Measurements from ENCODE around the gene UVRAG. TPM values are rescaled to one million over a fixed set of nuclear protein-coding genes. Genes with fewer than 3 reads are reported as not detected.
"Not testable (repeated sequence)": the region's sequence is repeated elsewhere in the genome, so short reads cannot be mapped to it uniquely, and the experiment has no call there.

UVRAG gene
- total RNA-seq, 1 donor from 2014 or later: 45.2 TPM

DNA sequence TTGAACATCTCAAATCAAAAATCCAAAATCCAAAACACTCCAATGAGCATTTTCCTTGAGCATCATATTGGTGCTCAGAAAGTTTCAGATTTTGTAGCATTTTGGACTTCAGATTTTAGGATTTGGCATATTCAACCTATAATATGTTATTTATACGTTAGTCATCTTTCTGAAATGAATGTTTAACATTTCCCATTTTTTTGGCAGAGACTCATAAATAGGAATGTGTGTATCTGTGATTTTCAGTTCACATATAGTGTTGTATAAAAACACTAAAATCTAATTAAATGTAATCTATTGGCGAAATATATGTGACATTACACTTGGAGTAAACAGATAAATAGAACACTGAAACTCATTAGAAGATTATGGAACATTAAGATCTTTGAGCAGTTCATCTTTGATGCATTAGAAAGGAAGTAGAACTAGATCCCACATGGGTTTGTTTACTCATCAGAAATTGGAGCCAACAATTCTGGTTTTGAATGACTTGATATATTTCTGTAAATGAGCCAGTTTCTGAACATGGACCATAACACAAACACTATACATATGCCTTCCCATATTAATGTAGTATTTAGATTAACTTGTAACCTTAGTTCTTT is 153.1 kb downstream of the UVRAG start:
- Histone ChIP-seq H3K27me3 (no peaks in the 10 kb centered on the region), H3K36me3 (no peaks in the 10 kb centered on the region), H3K4me1 (no peaks in the 10 kb centered on the region), H3K27ac (no peak overlapping the region), H3K9me3 (peaks cover 0 to 8% of the 10 kb centered on the region in 2 donors), H3K4me3 (no peak overlapping the region)
- intact Hi-C loops (cut with DNase I): no loop called here
- TF ChIP-seq CTCF (IDR thresholded peaks at IDR 0.05): no peak
- DNase-seq (ENCODE audit: low spot score in 2 of 2): no peak

GRCh38 chr11:75969626-75970308 is 154.8 kb downstream of the UVRAG start:
- TF ChIP-seq CTCF (IDR thresholded peaks at IDR 0.05): no peak
- Histone ChIP-seq H3K9me3 (peaks cover 0 to 13% of the 10 kb centered on the region in 2 donors), H3K27me3 (no peaks in the 10 kb centered on the region), H3K27ac (no peak overlapping the region), H3K4me3 (no peak overlapping the region), H3K36me3 (no peaks in the 10 kb centered on the region), H3K4me1 (no peaks in the 10 kb centered on the region)
- intact Hi-C loops (cut with DNase I): no loop called here
- DNase-seq (ENCODE audit: low spot score in 2 of 2): no peak

- intact Hi-C loops (cut with DNase I); H3K36me3 ChIP-seq; H3K4me3 ChIP-seq; H3K27ac ChIP-seq; H3K27me3 ChIP-seq; DNase-seq (ENCODE audit: low spot score in 2 of 2); H3K4me1 ChIP-seq: not testable (repeated sequence)
- H3K9me3 ChIP-seq: peaks cover 0 to 13% of the 10 kb centered on the region in 2 donors
These were observed 158.7 kb downstream of the UVRAG start for GRCh38 chr11:75973710-75974109.

GRCh38 chr11:75979075-75979474 is 164.1 kb downstream of the UVRAG start:
- H3K4me3 ChIP-seq; H3K27me3 ChIP-seq; intact Hi-C loops (cut with DNase I); H3K9me3 ChIP-seq; H3K36me3 ChIP-seq; H3K27ac ChIP-seq; DNase-seq (ENCODE audit: low spot score in 2 of 2); H3K4me1 ChIP-seq: not testable (repeated sequence)

DNA sequence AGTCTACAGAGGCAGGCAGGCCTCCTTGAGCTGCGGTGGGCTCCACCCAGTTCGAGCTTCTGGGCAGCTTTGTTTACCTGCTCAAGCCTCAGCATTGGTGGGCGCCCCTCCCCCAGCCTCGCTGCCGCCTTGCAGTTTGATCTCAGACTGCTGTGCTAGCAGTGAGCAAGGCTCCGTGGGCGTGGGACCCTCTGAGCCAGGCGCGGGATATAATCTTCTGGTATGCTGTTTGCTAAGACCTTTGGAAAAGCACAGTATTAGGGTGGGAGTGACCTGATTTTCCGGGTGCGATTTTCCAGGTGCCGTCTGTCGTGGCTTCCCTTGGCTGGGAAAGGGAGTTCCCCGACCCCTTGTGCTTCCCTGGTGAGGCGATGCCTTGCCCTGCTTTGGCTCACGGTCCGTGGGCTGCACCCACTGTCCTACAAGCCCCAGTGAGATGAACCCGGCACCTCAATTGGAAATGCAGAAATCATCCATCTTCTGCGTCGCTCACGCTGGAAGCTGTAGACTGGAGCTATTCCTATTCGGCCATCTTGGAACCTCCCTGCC is 164.5 kb downstream of the UVRAG start:
- H3K27ac ChIP-seq; DNase-seq (ENCODE audit: low spot score in 2 of 2); H3K4me1 ChIP-seq; intact Hi-C loops (cut with DNase I); H3K9me3 ChIP-seq; H3K4me3 ChIP-seq; H3K27me3 ChIP-seq; H3K36me3 ChIP-seq: not testable (repeated sequence)

DNA sequence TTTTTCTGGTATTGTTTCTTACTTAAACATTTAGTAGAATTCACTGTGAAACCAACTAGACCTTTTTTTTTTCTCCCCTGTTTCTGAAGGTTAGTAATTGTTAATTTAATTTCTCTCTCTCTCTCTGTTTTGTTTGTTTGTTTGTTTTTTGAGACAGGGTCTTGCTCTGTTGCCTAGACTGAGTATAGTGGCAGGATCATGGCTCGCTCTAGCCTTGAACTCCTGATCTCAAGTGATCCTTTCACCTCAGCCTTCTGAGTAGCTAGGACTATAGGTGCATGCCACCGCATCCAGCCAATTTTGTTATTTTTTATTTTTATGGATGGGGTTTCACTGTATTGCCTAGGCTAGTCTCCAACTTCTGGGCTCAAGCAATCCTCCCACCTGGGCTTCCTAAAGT is 165.0 kb downstream of the UVRAG start:
- TF ChIP-seq CTCF (IDR thresholded peaks at IDR 0.05): no peak
- Histone ChIP-seq H3K36me3 (no peaks in the 10 kb centered on the region), H3K27me3 (no peaks in the 10 kb centered on the region), H3K27ac (no peak overlapping the region), H3K9me3 (no peaks in the 10 kb centered on the region), H3K4me3 (no peak overlapping the region), H3K4me1 (no peaks in the 10 kb centered on the region)
- intact Hi-C loops (cut with DNase I): no loop called here
- DNase-seq (ENCODE audit: low spot score in 2 of 2): no peak

- no peak overlapping the region for H3K27ac ChIP-seq
- no peaks in the 10 kb centered on the region for H3K4me1 ChIP-seq
- H3K9me3 ChIP-seq: no peaks in the 10 kb centered on the region
- no peaks in the 10 kb centered on the region for H3K27me3 ChIP-seq
- no peaks in the 10 kb centered on the region for H3K36me3 ChIP-seq
- intact Hi-C loops (cut with DNase I): no loop called here
- TF ChIP-seq CTCF (IDR thresholded peaks at IDR 0.05): no peak
- DNase-seq (ENCODE audit: low spot score in 2 of 2): no peak
- no peak overlapping the region for H3K4me3 ChIP-seq
These were observed 166.5 kb downstream of the UVRAG start for GRCh38 chr11:75981546-75981945.

Data from ascending aorta (tissue), 2 donors.